NCI-H82 (cell line): ENCODE data around the gene TMEM258.

Source experiments
- DNase-seq: peaks from one replicate; lab custom pipeline; 2025; lab: John Stamatoyannopoulos, UW

Gene TMEM258

DNA sequence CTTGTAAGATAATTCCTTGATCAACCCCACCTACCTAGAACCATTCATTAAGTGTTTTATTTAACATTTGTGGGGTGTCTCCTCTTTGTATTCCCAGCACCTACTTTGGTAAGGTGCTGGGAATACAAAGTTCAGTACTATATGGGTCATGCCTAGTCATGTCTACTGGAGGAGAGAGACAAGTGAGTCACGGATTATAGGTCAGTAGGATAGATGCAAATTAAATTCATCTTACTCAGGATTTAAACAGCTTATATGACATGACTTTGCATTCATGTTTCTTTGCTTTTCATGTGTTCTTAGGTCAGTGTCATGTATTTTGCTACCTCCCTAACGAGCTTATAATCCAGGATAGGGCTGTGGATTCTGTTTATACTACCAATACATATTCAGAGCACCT lies 27.8 kb upstream of the TMEM258 start:
- peak; percentile 51 for DNase-seq

DNA sequence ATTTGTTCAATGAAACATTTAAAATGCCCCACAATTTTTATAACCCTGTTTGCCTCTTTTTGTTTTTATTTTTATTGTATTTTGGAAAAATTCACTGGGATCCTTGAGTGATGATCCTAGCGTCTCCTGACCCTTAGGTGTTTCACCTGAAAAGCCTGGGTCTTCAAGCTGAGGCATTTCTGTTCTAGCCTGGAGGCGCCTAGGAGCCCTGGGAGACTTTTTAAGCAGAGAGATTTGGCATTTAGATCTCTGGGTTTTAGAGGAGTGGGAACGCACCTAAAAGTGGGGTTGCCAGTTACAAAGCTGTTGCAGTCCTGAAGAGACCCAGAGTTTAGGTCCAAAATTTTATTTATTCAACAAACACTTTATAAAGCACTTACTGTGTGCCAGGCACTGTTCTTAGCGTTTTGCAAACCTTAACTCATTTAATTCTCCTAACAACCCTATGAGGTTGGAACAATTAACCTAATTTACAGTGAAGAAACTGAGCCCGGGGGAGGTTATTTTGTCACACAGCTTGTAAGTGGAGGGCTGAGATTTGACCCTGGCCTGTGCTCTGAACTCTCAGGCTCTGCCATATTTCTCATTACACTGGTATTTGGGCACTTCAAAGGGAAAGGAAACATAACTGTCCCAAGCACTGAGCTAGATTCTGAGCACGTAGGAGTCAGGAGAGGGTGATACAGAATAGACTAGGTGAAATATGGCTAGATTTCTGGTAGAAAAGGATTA lies 25.2 kb upstream of the TMEM258 start:
- DNase-seq, result peak; percentile 18

- peak; percentile 98 for DNase-seq
These were observed 24.5 kb upstream of the TMEM258 start, which contains the start of gene FADS1 for GRCh38 chr11:61816736-61817455. TSS of gene FADS1 (minus strand) at chr11:61817003. CDS start at chr11:61816929, 74 bp downstream.

DNA sequence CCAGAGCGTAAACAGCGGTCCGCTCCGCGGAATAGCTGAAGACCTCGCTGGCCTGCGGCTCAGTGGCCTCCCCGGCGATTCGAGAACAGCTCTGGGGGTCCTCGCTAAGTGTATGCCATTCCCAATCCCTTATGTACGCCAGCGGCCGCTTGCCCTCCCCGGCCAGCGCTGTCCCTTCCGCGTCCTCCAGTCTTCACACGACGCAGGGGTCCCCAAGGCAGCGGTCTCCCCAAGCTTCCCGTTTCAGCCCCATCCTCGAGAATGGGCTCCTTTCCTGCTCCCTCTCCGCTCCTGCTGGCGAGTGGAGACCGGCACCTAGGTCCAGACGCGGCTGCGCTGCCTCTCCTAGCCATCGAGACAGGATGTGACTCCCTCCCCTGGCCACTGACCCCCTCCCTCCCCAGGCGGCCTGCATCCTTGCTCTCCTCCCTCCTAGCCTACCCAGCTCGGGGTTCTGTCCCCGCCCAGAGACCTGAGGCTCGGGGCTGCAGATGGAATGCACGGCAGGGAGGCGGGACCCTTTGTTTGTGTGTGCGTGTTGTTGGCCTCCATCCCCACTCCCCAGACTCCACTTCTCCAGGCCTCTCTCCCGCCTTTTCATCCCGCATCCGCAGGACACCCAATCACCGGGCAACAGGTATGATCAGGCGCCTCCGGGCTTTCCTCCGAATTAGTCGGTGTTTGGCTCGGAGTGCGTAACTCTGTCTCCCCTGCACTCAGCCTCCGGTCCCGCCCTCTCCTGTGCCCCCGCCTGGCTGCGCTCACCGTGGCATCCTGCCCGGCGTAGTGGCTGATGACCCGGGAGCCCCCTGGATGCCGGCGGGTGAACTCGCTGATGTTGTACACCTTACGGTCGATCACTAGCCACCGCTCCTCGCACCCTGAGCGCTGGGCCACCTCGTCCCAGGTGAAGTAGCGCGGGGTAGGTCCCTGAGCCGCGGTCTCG lies 23.7 kb upstream of the TMEM258 start:
- peak; percentile 69 for DNase-seq

- peak; percentile 91 for DNase-seq
These were observed 22.8 kb upstream of the TMEM258 start for GRCh38 chr11:61814958-61815789.

GRCh38 chr11:61814247-61814957 lies 22.0 kb upstream of the TMEM258 start:
- peak; percentile 47 for DNase-seq

GRCh38 chr11:61812736-61813411 lies 20.5 kb upstream of the TMEM258 start:
- no peak for DNase-seq

- no peak for DNase-seq
These were observed 19.4 kb upstream of the TMEM258 start for GRCh38 chr11:61811831-61812230.

DNA sequence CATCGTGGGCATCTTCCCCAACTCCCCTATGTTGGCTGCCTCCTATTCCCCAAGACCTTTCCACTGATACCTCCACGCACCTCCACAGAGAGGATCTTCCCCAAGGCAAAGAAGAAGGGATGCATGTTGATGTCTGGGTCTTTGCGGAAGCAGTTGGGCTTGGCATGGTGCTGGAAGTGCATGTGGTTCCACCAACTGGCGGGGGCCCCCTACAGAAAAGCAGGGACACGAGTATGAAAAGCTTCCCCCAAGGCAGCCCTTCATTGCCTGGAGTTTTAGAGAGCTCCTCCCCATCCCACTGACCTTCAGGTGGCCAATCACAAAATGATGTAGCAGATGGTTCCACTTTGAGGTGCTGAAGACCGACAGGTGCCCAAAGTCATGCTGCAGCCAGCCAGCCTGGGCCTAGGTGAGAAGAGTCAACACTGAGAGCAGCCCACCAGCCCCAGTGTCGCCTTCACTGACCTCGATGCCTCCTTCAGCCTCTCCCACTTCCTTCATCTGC lies 18.3 kb upstream of the TMEM258 start:
- DNase-seq, result no peak

DNA sequence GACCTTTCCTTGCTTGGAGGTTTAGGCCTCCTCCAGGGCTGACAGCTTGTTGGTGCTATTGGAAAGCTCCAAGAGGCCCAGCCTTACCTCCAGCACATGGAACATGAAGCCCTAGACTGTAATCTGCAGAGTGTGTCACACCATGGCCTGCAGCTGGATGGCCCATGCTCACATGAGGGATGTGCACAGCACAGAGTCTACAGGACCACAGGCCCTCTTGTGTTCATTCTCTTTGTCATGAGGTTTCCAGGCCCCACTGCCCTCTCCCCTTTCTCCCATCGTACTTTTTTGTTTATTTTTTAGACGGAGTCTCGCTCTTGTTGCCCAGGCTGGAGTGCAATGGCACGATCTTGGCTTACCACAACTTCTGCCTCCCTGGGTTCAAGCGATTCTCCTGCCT lies 14.4 kb upstream of the TMEM258 start:
- no peak for DNase-seq

DNA sequence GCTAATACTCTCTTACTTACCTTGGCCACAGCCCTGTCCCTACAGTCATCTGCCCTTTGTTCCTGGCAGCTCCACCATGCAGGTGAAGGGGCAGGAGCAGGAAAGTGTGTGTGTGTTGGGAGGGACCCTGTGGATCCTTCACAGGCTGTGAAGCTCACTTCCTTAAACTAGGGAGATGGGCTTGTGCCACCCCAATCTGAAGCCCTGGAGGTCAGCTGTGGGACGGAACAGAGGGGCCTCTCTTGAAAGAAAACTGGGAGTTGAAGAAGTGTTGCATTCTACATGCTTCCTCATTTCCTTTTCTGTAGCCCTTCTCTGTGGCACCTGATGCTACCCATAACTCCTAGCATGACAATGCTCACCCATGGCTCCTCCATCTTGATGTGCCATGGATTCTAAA lies 12.7 kb upstream of the TMEM258 start:
- DNase-seq, result no peak

DNA sequence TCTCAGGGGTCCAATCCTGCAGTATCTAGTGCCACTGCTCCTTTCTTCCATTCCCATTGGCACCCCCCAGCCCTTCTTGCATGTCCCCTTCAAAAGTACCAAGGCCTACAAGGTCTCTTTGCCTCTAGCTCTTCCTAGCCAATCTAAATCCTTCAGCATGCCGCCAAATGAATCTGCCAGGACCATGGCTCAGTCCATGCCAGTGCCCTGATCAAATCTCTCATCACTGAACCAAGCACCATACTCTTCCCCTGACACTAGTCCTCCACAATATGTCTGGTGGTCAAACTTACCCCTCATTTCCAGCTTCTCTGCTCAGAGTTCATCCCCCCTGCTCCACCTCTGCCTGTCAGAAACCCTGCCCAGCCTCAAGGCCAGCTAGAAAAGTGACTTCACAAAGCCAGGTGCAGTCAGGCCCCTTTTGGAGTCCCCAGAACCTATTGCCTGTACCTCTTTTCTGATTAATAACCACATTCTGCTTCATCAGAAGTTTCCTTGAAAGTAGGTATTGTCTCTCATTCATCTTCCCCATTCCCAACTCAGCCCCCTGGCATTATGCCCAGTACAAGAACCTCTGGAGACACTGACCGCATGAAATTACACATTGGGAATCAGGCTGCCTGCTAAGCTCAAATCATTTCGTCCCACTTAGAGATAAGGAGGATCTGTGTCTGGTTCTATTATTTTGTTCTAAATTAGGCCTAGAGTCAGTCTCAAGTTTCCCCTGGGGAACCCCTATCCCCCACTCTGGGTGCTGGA lies 11.7 kb upstream of the TMEM258 start:
- DNase-seq, result no peak

- no peak for DNase-seq
These were observed 10.2 kb upstream of the TMEM258 start for GRCh38 chr11:61802605-61803004.

- DNase-seq, result no peak
These were observed 8.2 kb upstream of the TMEM258 start for GRCh38 chr11:61800331-61801281.

DNA sequence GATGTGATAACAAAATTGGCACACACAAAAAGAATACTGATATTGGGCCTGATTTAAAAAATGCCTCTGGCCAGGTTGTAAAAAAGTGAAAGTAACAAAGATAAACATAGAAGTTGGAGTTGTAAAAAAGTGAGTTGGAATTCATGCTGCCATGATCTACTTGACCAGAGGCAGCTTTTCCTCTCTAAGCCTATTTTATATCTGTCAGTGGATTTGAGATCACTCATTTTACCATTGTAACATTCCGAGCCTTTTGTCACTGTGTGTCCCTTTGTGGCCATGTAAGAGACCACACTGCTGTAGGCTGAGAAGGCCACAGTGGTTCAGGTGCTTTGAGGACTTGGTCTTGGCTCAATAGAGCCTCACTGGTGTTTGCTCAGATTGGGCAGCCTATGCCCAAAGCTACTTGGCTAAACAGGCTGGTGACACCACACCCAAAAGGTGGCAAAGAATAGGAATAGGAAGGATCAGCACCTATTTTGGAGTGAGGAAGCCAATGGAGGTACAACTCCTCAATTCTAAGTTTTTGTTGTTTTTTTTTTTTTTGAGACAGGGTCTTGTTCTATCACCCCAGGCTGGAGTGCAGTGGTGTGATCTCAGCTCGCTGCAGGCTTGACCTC lies 7.4 kb upstream of the TMEM258 start:
- peak; percentile 14 for DNase-seq

DNA sequence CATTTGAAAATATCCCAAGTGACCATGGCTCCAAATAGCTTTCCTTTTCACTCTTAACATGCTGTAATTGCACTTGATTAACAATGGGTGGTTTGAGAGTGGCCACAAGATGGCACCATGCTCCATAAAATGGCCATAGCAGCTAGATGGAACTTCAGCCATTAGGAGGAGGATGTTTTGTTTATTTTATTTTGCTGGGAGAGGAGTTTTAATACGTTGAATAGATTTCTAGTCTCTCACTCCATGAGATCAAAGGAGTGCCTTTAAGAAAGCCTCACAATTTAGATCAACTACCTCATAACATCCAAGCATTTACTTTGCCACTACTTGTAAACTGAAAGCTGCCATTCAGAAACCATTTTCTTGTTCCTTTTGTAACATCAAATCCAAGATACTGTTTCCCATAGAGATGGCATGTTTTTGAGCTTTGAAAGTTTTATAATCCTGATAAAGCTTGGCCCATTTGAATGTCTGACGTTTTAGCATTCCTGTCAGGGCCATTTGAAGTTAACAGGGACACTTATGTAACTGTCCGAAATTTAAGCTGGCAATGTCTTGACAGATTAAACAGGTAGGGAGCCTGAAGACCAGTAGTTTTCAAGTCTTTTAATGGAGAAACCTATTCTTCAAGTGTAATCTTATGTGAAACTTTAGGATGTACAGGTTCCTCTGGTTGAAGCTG lies 5.0 kb upstream of the TMEM258 start:
- peak; percentile 77 for DNase-seq
